NCI-H748 treated with DMSO at 0.1 percent for 48 hours (cell line): ENCODE measurements around the gene LY86.

Experiments
- DNase-seq: peaks from one replicate; lab custom pipeline; 2025; lab: John Stamatoyannopoulos, UW

The LY86 gene

GRCh38 chr6:6588064-6588923 lies at the start of gene LY86:
Gene LY86 (plus strand): TSS chr6:6588720. CDS start chr6:6588735, 15 bp downstream.
- no peak for DNase-seq

- no peak for DNase-seq
Measured at GRCh38 chr6:6539036-6539435, 49.5 kb upstream of the LY86 start.

- no peak for DNase-seq
Measured at GRCh38 chr6:6542357-6542756, 46.2 kb upstream of the LY86 start.

- DNase-seq = no peak
Measured at GRCh38 chr6:6543181-6543879, 45.2 kb upstream of the LY86 start.

- DNase-seq = peak; percentile 51
Measured at GRCh38 chr6:6545616-6546317, 42.8 kb upstream of the LY86 start.

GRCh38 chr6:6546318-6547109 lies 42.0 kb upstream of the LY86 start:
- DNase-seq = peak; percentile 71

GRCh38 chr6:6547110-6547879 lies 41.2 kb upstream of the LY86 start:
- DNase-seq = peak; percentile 92

- no peak for DNase-seq
Measured at GRCh38 chr6:6556161-6556737, 32.3 kb upstream of the LY86 start.

GRCh38 chr6:6556738-6557503 lies 31.6 kb upstream of the LY86 start:
- peak; percentile 51 for DNase-seq

GRCh38 chr6:6557504-6557839 lies 31.0 kb upstream of the LY86 start:
- no peak for DNase-seq

- no peak for DNase-seq
Measured at GRCh38 chr6:6557886-6558285, 30.6 kb upstream of the LY86 start.

GRCh38 chr6:6559994-6560570 lies 28.4 kb upstream of the LY86 start:
- DNase-seq = no peak

- no peak for DNase-seq
Measured at GRCh38 chr6:6560909-6561308, 27.6 kb upstream of the LY86 start.

GRCh38 chr6:6564154-6564553 lies 24.4 kb upstream of the LY86 start:
- DNase-seq = no peak

- DNase-seq = no peak
Measured at GRCh38 chr6:6565069-6565468, 23.5 kb upstream of the LY86 start.

- no peak for DNase-seq
Measured at GRCh38 chr6:6565488-6565887, 23.0 kb upstream of the LY86 start.

- no peak for DNase-seq
Measured at GRCh38 chr6:6566766-6567165, 21.8 kb upstream of the LY86 start.

- no peak for DNase-seq
Measured at GRCh38 chr6:6569096-6569810, 19.3 kb upstream of the LY86 start.

GRCh38 chr6:6569811-6570164 lies 18.7 kb upstream of the LY86 start:
- DNase-seq = no peak
